Body of pancreas (tissue), 4 donors: ENCODE data around the gene OR6N1.

Experiments
- CTCF ChIP-seq, 7 experiments: fragments of 450-650 bp in 4 of 7; fragments of 200-600 bp in 3 of 7; sonication (generic) in 3 of 7; IDR thresholded peaks; one replicate each; pipeline ENCODE4 v1.5.1; 2016 to 2019; ENCODE audit warnings: antibody characterized with exemption in 7 of 7
- POLR2A ChIP-seq, 3 donors: fragments of 450-650 bp; IDR thresholded peaks; one replicate each; pipeline ENCODE4 v1.6.1; 2016; ENCODE audit warnings: antibody characterized with exemption in 3 of 3, mild to moderate bottlenecking in 2 of 3

- TF ChIP-seq CTCF (IDR thresholded peaks at IDR 0.05) (peak in 1 of 7 experiments; percentile 12), POLR2A (IDR thresholded peaks at IDR 0.05) (no peak)
Measured at GRCh38 chr1:158793604-158794003, 21.6 kb upstream of the OR6N1 start.
